Activated naive CD8-positive, alpha-beta T cell treated with anti-CD3 and anti-CD28 coated beads, Interleukin-2, amount 50 U/mL, for 16 hours (primary cell): ENCODE data around the gene RBBP7.

Source experiments
- DNase-seq: peaks from one replicate; pipeline ENCODE4 v3.0.0-alpha.2; 2020; ENCODE audit warnings: low read depth, low spot score

RBBP7 gene

DNA sequence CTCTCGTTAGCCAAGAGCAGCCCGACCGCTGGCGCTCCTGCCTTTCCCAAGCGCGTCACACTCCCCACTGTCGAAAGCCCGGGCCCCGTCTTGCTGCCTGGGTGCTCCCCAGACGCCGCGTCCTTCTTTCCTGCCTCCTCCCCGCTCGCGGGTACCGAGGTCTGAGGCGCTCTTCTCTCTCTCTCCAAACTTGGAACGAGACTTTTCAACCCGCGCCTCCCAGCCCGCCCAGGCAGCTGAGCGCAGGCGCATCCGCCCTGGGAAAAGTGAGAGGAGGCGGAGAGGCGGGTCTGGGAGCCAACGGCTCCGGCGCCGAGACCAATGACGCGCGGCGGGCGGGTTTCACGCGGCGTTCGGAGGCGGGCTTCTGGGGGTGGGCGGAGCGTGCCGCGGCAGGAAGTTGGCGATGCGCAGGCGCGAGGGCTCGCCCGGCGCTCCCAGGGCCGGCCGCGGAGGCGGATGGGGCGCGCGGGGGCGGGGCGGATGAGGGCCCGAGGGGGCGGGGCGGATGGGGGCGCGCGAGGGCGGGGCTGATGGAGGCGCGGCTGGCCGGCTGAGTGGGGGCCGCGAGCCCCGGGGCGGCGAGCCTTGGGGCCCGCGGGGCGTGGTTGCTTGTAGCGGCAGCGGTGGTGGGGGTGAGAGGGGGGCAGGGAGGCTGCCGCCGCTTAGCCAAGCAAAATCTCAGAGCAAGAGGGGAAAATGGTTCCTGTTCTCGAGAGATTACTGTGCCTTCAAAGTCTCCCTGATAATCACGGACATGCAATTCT lies at the start of gene RBBP7:
Gene RBBP7, minus strand, starts transcription at position 268 of the 767 bp plus-strand sequence. CDS start 309 bp downstream, outside the sequence.
- DNase-seq, result peak; percentile 65

DNA sequence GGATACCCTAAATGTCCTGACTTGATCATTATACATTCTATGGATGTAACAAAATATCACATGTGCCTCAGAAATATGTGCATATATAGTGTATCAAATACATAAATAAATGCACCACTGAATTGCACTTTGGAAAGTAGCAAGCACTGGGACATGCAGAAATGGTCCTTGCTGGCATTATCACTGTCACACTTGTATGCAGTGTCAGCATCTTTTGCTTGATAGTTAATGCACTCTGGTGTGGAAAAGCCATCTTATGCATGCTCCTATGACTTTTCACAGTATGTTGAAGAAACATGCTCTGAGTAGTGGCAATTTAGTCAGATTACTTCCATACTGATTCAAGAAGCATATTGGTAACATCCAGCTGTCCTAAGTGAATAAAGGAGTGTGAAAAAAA lies 48.8 kb upstream of the RBBP7 start:
- DNase-seq, result no peak

DNA sequence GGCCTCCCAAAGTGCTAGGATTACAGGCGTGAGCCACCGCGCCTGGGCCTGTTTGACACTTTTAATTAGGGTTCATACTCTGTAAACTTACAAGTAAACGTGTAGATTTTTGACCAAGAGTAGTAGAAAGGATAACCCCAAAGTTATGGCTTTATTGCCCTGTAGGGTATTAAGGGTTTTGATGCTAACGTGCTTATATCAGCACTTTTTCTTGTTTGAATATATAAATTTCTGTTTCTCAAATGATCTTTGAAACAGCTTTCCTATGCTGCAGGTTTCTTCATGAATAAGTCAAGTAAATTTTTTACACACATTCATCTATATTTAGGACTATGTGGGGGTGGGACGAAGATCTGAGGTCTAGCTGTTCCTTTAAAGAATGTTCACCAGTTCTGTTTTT lies 47.0 kb upstream of the RBBP7 start:
- DNase-seq, result no peak

DNA sequence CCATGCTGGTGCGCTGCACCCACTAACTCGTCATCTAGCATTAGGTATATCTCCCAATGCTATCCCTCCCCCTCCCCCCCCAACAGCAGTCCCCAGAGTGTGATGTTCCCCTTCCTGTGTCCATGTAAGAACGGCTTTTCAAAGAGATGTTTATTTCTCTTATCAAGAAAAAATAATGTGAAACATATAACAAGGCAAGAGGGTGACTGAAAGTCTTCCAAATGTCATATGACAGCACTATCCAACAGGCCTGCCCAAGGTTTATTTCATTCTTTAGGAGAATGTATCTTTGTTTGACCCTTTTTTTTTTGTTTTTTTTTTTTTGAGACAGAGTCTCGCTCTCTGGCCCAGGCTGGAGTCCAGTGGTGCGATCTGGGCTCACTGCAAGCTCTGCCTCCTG lies 46.4 kb upstream of the RBBP7 start:
- DNase-seq, result no peak

DNA sequence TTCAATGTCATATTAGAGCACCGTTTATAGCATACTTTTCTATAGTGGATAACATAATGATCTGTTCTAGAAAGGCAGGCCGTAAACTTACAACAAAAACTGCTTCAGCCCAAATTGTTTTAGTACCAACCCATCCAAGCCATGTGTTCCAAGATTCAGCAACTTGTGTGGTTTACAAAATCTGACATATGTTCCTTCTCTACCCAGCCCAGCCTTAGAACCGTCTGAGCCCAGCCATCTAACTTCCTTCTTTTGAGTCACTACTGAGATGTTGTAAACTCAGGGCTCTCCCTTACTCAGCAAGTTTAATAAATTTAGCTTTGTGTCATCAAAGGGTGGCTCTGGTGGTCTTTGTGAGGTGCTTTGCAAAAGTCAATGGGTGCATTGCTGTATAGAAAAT lies 43.9 kb upstream of the RBBP7 start:
- no peak for DNase-seq

DNA sequence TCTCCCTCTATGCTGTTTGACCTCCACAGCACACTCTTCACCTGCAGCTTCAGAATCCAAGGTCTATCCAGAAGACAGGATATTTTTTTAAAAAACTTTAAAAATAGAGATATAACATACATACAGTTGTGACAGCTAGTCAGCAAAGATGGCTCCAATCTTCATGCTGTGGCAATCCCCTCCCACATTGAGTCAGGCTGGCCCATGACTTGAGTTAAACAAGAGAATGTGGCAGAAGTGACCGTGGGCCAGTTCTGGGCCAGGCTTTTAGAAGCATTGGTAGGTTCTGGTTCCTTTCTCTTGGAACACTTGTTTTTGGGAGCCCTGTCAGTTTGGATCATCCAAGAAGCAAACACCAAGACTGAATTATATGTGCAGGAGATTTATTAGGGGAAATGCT lies 40.2 kb upstream of the RBBP7 start:
- no peak for DNase-seq

DNA sequence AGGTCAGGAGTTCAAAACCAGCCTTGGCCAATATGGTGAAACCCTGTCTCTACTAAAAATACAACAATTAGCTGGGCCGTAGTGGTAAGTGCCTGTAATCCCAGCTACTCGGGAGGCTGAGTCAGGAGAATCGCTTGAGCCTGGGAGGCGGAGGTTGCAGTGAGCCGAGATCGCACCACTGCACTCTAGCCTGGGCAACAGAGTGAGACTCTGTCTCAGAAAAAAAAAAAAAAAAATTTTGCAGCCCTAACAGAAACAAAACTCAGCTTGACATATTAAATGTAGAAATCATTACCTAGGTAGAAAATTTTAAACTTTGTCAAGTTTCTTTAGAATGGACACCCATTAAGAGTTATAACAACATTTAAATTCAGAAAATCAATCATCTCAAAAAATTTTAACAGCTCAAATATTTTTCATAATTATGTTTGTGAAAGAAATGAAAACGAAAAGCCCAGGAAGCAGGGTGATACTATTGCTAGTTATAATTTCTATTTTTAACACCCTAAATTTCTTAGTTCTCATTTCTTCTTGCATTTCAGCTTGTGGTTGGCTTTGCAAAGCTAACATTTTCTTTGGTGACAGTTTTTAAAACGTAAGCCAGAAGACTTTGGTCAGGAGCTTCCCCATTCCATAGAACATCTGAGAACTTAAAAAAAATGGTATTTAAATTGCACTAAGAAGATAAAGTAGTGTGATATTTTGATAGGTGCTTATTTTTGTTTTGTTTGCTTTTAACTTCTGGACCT lies 33.3 kb upstream of the RBBP7 start:
- DNase-seq, result no peak

DNA sequence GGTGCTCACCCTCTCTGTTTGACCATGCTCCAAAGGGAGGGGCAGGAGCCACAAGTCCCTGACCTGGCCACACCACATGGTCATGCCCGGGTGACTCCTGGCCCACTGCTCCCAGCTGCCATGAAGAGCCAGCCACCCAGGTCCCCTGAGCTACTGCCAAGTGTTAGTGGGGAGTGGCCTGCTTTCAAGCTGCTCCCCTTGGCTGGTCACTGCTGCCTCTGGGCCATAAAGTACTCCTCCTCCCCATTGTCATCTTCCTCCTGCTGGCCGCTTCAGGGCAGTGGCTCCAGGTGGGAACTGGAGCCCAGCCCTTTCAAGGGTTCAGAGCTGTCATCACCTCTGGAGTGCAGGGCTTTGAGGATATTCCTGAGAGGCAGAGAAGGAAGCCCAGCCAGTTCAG lies 27.3 kb upstream of the RBBP7 start:
- no peak for DNase-seq

DNA sequence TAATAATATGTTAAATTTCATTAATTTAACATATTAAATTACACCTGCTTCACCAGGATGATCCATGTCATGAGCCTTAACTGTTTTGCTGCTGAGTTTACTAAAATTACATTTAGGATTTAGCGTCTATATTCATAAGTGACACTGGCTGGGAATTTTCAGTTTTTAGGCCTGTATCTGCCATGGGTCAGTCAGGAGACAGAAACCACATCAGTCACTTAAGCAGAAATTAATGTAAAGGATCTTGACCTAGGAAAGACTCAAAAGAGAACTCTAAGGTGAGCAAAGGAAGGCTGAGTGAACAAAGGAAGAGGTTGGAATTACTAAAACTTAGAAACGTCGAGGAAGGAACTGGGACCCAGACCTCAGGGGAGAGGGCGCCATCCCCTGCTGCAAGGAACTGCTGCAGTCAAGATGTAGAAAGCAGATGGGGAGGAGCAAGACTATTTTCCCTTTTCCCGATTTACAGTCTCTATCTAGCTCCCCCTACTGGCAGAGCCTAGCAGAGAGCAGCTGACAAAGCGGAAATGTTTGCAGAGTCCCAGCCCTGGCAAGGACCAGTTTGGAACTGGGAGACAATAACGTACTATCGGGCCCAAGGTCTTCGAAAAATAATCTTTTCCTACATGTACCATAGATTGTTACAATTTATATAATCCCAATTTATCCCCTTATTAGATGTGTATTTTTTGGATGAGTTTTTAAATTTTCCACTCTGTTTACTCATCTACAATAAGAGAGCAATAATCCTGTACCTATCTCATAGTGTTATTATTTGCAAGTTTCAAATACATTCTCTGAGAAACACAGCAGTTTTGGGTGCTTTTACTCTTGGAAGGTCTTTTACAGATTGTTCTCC lies 22.6 kb upstream of the RBBP7 start:
- no peak for DNase-seq

DNA sequence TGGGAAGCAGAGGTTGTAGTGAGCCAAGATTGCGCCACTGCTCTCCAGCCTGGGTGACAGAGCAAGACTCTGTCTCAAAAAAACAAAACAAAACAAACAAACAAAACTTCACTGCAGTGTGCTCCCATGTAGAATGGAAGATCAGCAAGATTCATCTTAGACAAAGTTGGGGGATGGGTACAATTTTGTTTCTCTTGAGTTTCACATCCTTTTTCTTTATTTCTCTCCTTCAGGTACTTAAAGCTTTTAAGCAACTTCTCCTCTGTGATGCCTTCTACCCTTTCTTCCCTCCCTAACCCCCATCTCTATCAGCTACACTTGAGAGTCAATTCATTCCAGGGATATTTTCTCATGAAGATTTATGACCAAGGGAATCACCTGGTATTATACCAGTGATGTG lies 15.5 kb upstream of the RBBP7 start:
- DNase-seq, result no peak

DNA sequence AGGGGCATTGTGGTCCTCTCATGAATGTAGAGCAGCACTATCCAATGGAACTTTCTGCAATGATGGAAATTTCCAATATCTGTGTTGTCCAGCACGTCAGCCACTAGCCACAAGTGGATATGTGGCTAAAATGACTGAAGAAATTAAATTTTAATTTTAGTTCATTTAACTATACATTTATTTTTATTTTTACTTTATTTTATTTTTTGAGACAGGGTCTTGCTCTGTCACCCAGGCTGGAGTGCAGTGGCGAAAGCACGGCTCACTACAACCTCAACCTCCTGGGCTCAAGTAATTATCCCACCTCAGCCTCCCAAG lies 13.3 kb upstream of the RBBP7 start:
- no peak for DNase-seq

DNA sequence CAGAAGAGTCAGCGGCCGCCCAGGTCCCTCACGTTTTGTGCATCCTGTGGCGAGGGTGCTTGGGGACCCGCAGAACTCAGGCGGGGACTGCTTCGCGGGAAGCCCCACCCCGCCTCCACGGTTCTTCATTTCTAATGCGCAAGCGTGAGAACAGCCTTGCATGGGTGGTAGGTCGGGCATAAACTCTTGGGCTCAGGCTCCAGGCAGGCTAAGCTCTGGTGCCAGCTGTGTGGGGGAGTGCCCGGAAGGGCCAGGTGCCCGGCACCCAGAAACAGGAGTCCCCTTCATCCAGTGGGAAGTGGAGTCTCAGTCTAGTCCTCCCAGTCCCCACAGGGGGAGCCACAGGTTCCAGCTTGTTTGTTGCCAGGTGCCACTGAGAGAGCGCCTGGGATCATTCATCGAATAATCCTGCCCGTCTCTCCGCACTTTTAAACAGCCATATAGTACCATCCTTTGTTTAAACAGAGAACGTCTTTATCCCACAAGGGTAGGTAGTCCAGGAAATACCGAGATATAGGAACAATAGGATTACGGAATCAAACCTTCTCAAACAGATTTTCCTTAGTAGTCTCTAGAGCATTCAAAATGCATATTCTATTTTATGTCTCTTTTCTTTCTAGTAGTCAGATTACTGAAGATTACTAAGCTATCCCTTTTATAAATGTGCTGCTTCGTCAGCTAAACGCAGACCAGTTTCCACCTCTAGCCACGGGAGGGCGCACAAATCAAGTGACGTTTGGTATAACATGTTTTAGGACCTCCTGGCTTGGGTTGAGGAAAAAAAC lies 12.7 kb upstream of the RBBP7 start:
- DNase-seq, result peak; percentile 33

DNA sequence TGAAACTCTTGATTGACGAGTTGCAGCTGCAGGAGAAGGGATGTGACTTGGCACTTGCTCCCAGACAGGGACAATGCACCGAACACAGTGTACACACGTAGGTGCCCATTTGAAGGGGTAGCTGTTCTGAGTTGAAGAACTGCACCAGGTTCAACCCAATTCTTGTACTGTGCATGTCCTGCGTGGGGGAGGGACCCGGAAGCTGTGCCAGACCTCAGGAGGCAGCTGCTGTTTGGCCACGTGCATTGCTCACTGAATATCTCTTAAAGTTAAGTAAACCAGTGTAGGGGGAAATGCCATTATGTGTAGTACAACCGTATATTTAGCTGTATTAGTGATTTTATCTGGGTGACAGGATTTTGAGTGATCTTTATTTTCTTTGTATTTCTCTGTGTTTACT lies 12.0 kb upstream of the RBBP7 start:
- no peak for DNase-seq

DNA sequence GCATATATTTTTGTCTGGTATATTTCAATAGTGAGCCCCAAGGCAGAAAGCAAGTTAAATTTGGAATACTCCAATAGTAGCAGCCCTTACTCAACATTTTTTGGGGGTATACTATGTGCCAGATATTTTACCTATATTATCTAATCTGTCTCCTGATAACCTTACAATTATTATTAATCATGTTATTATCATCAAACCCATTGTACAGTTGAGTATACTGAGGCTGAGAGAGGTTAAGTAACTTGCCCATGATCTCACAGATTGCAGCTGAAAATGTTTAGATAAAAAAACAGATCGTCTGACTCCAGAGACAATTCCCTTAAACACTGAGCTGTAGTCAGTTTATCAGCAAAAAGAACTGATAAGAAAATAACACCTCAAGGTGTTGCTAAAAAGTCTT lies 6.5 kb upstream of the RBBP7 start:
- DNase-seq, result no peak

DNA sequence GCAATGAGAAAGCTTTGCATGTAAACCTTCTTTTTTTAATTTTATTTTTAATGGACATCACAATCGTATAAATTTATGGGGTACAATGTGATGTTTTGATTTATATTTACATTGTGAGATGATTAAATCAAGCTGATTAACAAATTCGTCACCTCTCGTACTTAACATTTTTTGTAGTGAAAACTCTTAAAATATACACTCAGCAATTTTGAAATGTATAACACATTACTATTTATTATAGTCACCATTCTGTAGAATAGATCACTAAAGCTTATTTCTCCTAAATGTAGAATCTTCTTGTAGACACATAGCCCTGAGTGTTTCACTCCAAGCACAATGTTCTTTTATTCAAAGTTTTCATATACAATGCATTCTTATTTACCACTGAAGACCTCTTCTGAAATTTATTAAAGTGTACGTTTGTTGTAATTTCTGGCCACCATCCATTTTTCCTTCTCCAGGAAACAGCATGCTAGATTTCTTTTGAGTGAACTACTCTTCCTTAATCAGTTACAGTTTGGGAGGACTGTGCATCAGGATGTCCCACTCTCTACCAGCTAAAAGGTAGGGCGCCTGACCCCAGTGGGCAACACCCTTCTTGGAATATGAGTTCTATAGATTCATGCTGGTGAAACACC lies 4.4 kb upstream of the RBBP7 start:
- DNase-seq, result no peak

DNA sequence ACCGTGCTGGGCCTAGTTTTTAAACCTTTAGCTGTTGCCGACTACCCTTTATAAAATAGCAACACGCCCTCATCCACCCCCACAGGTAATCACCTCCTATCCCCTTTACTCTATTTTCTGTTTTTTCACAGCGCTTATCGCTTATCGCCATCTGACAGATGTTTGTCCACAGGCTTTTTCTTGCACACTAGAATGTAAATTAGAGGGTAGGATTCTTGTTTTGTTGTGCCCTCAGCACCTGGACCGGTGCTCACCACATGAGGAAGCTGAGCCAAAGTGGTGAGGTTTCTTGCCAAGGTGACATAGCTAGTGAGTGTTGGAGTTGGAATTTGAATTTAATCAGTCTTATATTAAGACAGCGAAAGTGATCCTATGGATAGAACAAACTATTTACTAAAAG lies 2.9 kb upstream of the RBBP7 start:
- no peak for DNase-seq

DNA sequence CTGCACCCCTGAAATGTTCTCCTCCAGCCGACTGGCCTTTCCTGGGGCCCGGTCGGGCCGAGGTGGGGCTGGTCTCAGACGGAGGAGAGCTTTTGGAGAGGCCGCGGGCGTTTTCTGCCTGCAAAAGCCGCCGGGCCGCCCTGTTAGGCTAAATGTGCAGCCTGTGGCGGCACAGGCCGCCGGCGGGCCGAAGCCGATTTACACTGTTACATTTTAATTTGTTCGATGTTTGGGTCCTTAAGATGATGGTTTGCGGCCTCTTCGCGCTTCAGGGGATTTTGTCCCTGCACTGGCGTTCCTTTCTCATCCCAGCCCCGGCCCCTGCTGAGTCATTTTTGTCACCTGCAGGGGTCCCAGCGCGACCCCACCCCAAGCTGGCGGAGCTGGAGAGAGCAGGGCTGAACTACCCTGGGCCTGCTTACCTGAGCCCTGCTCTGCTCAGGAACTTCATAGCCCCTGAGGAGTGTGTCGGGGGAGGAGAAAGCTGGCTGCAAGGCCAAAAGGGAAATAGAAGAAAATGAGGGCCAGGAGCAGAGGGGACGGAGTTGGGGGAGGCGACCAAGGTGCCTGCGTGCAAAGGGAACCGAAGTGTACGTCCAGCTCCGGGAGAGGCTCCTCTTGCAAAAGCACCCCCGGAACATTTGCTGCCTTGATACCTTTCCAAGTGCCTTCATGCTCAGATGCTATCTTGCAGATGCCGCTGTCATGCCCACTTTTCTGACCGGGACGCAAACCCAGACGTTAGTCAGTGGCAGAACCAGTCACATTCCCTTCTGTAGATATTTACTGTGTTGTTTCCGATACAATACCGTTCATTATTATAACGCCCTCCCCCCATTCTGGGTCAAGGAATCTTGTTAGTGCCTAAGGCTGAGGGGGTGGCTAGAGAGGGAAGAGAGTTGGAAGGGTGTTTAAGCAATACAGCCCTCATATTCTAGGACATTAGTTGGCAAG lies 977 bp upstream of the RBBP7 start:
- DNase-seq, result no peak

DNA sequence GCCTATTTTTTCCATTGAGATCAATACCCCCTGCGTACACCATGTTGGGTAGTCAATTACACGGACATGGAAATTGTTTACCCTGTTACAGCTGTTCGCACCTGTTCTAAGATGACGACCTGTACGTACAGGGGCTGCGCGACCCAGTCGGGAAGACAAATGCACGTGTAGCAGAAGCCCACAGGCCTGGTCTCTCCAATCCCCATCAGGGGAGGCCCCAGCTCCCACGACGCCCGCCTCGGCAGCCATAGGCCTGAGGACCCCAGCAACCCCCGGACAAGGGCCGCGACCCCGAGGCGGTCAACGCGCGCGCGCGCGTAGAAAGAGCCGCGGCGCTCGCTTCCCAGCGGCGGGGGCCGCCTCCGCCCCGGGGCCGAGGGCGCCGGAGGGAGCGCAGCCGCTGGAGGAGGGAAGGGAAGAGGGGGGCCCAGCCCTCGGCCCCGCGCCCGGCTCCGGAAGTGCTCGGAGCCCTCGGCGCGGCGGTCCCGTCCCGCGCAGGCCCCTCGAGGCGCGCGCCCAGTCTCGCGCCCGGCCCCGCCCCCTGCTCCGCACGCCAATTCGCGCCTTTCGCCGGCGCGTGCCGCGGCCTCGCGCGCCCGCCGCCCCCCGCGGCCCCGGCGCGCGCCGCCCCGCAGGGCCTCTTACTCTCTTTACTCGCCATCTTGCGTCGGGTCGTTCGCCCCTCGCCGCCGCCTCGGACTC lies 618 bp downstream of the RBBP7 start:
- DNase-seq, result no peak

DNA sequence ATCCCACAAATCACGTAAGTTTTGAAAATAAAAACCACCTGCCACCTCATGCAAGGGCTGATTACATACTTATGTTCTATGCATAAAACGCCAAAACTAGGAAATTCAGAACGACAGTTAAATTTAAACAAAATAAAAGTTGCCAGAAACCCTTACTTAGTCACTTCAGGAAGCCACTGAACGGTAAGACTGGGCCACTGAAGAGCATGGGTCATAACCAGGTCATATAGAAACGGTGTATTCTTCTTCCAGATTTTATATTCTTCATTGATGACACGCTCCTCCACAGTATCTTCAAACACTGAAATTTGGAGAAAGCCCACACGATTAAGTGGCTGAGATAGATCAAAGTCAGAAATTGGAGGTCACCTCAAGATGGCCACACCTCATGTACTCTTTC lies 1.2 kb downstream of the RBBP7 start:
- no peak for DNase-seq
